ENCODE measurements around the gene PTGIS.

DNA sequence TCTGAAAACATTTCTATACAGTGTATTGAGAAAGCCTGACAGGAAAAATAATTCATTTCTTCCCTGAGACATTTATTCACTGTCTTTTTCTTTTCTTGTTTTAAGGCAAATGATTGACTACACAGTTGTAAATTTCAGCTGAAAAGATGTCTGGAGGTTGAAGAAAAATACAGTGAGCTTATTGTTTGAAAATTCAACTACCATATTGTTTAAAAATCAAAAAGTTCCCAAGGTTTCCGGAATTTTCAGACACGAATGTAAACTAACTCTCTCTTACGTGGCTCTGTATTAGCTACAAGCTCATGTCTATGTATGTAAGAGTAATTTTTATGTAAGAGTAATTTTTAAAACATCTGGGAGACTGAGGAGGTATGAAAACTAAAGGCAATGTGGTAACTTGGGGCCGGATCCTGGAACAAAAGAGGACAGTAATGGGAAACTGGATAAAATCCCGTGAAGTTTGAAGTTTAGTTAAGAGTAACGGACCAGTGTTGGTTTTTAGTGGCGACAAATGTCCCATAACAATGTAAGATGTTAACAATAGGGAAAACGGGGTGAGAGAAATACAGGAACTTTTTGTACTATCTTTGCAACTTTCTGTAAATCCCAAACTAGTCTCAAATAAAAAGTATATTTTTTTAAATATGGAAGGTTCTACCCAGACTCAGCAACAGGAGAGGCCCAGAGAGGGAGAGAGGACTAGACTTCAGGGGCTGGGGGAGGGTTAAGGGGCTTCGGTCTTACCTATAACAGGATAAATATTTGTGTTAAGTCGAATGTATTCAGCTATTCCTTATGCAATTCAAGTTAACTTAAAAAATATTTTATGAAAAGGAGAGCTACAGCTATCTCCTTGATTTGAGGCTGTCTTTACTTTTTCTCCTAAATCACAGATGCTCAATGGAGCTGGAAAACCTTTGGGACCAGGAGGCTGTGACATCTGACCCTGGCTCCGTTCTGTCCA, 1.3 kb downstream of the PTGIS start:
- TF ChIP-seq, protein P1, sequence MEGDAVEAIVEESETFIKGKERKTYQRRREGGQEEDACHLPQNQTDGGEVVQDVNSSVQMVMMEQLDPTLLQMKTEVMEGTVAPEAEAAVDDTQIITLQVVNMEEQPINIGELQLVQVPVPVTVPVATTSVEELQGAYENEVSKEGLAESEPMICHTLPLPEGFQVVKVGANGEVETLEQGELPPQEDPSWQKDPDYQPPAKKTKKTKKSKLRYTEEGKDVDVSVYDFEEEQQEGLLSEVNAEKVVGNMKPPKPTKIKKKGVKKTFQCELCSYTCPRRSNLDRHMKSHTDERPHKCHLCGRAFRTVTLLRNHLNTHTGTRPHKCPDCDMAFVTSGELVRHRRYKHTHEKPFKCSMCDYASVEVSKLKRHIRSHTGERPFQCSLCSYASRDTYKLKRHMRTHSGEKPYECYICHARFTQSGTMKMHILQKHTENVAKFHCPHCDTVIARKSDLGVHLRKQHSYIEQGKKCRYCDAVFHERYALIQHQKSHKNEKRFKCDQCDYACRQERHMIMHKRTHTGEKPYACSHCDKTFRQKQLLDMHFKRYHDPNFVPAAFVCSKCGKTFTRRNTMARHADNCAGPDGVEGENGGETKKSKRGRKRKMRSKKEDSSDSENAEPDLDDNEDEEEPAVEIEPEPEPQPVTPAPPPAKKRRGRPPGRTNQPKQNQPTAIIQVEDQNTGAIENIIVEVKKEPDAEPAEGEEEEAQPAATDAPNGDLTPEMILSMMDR (IDR thresholded peaks at IDR 0.05; ENCODE audit: insufficient read depth, low read length) = no peak
- TF ChIP-seq SPI1 (IDR thresholded peaks at IDR 0.05; ENCODE audit: borderline replicate concordance, low read depth) = no peak
- TF ChIP-seq, protein P2, sequence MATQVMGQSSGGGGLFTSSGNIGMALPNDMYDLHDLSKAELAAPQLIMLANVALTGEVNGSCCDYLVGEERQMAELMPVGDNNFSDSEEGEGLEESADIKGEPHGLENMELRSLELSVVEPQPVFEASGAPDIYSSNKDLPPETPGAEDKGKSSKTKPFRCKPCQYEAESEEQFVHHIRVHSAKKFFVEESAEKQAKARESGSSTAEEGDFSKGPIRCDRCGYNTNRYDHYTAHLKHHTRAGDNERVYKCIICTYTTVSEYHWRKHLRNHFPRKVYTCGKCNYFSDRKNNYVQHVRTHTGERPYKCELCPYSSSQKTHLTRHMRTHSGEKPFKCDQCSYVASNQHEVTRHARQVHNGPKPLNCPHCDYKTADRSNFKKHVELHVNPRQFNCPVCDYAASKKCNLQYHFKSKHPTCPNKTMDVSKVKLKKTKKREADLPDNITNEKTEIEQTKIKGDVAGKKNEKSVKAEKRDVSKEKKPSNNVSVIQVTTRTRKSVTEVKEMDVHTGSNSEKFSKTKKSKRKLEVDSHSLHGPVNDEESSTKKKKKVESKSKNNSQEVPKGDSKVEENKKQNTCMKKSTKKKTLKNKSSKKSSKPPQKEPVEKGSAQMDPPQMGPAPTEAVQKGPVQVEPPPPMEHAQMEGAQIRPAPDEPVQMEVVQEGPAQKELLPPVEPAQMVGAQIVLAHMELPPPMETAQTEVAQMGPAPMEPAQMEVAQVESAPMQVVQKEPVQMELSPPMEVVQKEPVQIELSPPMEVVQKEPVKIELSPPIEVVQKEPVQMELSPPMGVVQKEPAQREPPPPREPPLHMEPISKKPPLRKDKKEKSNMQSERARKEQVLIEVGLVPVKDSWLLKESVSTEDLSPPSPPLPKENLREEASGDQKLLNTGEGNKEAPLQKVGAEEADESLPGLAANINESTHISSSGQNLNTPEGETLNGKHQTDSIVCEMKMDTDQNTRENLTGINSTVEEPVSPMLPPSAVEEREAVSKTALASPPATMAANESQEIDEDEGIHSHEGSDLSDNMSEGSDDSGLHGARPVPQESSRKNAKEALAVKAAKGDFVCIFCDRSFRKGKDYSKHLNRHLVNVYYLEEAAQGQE (IDR thresholded peaks at IDR 0.05; ENCODE audit: insufficient replicate concordance, low read depth) = no peak
